Midbrain (tissue), 1 donor: Measurements from ENCODE around the gene TSPAN6.

ENCODE experiments used
- DNase-seq: peaks from one replicate; lab custom pipeline; 2025; lab: John Stamatoyannopoulos, UW

The TSPAN6 gene

GRCh38 chrX:100584611-100585010, 52.0 kb downstream of the TSPAN6 start, which contains the start of gene TNMD:
TNMD (plus strand) TSS chrX:100584936; CDS start chrX:100585019, 83 bp downstream.
- no peak for DNase-seq
